AG10803 (cell line): ENCODE measurements around the gene CTU2.
A peak's percentile ranks its signal among the peaks of the same experiment; 100 is the strongest.

Experiments used
- DNase-seq: peaks from one replicate; pipeline ENCODE4 v3.0.0; 2010; ENCODE audit warnings: low read depth
- H3K4me3 ChIP-seq: 2 replicates; pipeline ENCODE4 v1.5.1; 2011; ENCODE audit warnings: mild to moderate bottlenecking, low read length, control low read depth
- CTCF ChIP-seq: conservative IDR thresholded peaks from 2 replicates; pipeline ENCODE4 v1.5.1; 2011; ENCODE audit warnings: mild to moderate bottlenecking, low read length, control low read depth, inconsistent platforms

Gene CTU2

DNA sequence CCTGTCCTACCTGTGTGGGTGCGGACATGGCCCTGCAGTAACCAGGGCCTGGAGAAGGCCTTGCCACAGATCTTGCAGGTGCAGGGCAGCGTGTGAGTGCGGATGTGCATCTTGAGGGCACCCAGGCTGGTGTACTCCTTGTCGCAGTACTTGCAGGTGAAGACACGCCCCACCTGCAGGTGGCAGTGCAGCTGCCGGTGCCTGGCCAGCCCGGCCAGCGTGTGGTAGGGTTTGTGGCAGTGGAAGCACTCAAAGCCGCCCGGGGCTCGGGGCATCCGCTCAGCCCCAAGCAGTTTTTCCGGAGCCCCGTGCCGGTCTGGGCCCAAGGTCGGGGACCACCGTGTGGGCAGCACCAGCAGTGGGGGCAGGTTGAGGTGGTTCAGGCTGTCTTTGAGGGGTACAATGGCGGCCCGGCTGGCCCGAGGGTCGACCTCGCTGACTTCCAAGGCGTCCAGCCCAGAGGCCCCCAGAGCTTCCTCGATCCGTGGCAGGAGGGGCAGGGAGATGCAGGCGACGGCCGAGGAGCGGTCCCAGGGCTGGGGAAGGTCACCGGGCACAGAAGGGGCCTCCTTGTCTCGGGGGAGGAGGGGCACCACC lies 25.1 kb upstream of the CTU2 start:
- TF ChIP-seq CTCF, result no peak
- DNase-seq, result no peak
- no peak overlapping the region for H3K4me3 ChIP-seq

DNA sequence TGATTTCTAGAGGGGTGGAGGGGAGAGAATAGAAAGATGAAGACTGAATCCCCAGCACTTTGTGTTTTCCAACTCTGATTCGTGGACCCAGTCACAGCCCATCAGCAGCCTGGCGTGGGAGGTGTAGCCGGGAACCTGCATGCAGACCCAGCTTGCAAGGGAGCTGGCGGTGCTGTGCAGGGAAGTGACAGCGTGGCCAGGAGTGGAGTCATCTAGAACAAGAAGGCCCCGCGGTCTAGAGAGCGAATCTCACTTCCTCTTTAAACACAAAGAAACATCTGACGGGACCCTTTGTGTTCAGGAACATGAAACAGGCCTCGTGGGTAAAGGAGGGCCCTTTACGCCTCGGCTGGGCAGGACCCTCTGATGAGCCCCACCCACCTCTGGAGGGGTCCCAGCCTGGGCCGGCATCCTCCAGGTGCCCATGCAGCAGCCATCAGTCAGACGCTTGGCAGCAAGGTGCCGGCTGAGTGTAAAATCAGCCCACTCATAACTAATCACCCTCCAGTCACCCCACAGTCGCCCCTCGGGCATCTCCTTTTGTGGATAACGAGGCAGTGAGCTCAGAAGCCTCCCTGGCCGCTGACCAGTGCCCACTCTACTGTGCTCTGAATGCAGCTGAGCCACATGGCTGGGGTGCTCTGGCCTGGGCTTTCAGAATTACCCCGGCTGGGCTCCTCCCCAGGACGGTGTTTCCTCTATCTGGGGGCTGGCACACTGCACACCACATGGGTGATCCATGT lies 24.4 kb upstream of the CTU2 start:
- DNase-seq, result no peak
- no peak for TF ChIP-seq CTCF
- no peak overlapping the region for H3K4me3 ChIP-seq

GRCh38 chr16:88684569-88685155 lies 21.6 kb upstream of the CTU2 start:
- no peak overlapping the region for H3K4me3 ChIP-seq

DNA sequence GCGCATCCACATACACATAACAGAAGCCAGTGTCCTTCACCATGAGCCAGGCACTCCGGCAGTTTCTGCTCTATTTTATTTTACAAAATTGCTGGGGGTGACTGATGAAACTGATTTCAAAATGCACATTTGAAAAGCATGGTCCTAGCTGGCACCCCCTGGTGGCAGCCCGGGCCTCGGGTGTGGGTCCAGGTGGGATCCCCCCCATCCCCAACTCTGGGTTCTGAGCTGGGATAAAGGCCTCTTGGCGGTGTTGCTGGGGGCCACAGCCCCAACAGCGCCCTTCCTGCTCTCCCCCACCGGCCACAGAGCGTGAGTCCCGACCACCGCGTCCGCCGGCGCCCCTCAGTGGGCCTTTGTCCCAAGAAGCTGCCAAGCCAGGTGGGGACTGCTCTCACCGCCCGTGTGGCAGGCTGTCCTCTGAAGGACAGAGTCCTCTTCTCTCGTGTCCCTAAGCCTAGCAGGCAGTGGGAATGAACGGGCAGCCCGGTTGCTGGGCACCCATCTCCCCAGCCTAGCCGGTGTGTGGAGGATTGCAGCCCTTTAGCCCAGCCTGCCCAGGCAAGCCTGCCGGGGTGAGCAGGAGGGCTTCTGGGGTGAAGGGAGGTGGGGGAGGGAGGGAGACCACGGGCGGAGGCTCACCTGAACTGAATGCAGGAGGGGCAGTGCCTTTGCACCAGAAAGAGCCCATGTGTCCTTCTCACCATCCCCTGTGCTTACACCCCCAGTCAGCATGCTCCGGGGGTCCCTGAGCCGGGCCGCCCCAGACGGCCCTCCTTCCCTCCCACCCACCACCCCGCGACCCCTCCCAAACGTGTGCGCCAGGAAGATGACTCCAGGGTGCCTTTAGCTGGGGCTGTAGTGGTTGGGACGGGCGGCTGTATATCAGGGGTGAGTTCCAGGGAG lies 20.9 kb upstream of the CTU2 start:
- TF ChIP-seq CTCF, result peak; percentile 69
- no peak overlapping the region; the same call in 1 of the 2 replicates for H3K4me3 ChIP-seq
- peak; percentile 51 for DNase-seq

More at GRCh38 chr16:88684569-88685155, 21.6 kb upstream of the CTU2 start:
- no peak for DNase-seq
- no peak for TF ChIP-seq CTCF

GRCh38 chr16:88686062-88686438 lies 20.3 kb upstream of the CTU2 start:
- H3K4me3 ChIP-seq, result peak overlapping the region; percentile 43
- DNase-seq, result no peak
- TF ChIP-seq CTCF, result no peak

- H3K4me3 ChIP-seq, result peak within 1 kb of the TSS; percentile 43
- DNase-seq, result no peak
- TF ChIP-seq CTCF, result no peak
These were observed 19.7 kb upstream of the CTU2 start, which contains the start of gene SNAI3 for GRCh38 chr16:88686439-88687253. Gene SNAI3, minus strand, starts transcription at chr16:88686507. Its CDS starts 101 bp downstream, at chr16:88686406.
